CD4-positive, alpha-beta T cell treated with Interleukin-4 for 1 hour (primary cell): ENCODE results near the gene USP22.

ENCODE experiments used
- DNase-seq, 2 donors: peaks; one replicate each; pipeline ENCODE4 v3.0.0-alpha.2; 2020 to 2022

USP22 gene

GRCh38 chr17:20999841-21000532, 42.8 kb downstream of the USP22 start:
- no peak for DNase-seq

GRCh38 chr17:20999044-20999573, 43.7 kb downstream of the USP22 start:
- no peak for DNase-seq

- no peak for DNase-seq
These were observed 44.2 kb downstream of the USP22 start for GRCh38 chr17:20998571-20999043.

GRCh38 chr17:20997711-20998570, 44.9 kb downstream of the USP22 start:
- DNase-seq: no peak

DNA sequence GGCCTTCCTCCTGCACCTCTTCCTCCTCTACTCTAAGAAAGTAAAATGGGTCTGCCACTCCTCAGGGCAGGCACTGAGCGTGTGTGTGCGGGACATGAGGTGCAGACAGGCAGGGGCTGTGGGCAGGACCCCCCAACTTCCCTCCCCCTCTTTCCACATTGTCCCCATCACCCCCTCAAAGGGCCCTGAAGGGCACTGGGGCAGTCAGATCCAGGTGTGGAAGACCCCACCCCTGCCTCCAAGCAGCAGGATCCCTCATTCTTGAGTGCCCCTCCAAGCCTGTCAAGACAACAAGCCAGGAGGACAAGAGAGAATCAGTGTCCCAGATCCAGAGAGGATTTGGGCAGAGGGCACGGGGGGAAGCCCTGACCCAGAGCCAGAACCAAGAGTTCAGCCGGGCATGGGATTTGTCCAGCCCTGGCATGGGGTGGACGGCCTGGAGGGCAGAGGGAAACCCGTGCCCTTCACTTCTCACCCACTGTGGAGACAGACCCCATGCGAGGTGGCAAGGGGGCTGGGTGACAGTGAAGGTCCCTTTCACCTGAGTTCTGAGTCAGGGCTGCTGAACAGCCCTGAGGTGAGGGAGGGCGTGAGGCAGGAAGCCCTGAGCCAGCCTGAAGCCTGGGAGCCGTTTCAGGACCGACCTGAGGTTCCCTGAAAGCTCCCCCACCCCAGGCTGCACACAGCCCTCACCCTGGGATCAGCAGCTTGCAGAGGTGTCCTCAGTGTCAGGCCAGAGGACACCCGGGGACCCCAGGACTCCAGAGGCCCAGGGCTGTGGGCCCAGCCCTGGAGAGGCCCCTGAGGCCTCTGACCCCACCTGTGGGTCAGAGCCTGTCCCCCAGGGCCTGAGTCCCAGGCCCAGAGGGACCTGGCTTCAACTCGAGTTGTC, 45.8 kb downstream of the USP22 start:
- no peak for DNase-seq

- DNase-seq: no peak
These were observed 46.7 kb downstream of the USP22 start for GRCh38 chr17:20995873-20996723.

GRCh38 chr17:20995164-20995872, 47.5 kb downstream of the USP22 start:
- no peak for DNase-seq

DNA sequence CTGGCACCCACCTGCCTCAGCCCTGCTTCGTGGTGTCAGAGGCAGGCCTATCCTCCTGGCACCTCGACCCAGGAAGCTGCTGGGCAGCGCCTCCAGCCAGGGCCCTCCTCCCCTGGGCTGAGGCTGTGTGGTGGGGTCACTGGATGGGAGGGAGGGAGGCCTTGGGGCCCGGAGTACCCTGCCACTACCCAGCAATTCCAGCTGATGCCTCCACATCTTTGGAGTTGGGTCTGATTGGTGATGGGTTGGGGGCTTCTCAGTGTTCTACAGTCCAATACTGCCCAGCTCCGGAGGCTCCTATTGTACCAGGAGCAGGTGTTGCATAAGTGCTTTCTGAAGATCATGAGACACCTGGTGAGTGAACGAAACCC, 48.0 kb downstream of the USP22 start:
- no peak for DNase-seq

DNA sequence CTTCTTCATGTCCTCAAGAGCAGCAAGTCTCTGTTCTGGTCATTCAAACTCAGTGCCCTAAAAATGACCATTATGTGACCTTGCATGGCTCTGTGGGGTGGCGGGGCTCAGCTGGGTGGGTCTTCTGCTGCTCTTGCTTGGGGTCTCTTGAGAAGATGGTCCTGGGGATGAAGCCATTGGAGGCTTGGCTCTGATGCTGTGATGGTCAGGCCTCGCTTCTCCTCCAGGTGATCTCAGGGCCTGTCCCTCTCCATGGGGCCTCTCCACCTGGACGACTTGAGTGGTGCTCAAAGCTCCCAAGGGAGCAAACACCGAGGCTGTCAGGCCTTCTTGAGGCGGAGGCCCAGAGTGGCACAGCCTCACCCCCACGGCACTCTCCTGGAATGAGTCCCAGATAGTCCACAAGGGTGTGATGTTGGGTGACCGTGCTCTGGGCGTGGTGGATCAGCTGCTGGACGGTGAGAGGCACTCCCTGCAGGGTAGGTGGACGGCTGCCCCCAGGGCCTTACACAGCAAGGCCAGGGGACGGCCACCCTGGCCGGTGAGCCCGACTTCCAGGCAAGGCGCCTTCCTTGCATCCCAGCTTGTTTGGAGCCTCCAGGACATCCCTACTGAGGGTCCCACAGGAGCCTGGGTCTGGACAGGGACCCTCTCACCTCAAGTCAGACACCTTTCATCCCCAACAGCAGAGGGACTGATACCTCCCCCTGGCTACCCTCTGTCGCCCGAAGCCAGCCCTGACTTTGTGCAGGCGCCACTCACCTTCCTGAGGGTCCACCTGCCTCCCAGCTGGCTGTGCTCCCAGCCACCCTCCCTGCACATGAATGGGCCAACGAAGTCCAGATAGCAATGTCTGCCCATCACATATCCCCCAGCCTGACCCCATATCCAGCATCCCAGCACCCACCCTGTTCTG, 48.7 kb downstream of the USP22 start:
- no peak for DNase-seq

GRCh38 chr17:20992987-20993862, 49.6 kb downstream of the USP22 start:
- peak; percentile 69 to 73 for DNase-seq

- DNase-seq: no peak
These were observed 50.4 kb downstream of the USP22 start for GRCh38 chr17:20992416-20992815.

GRCh38 chr17:20991276-20992037, 51.4 kb downstream of the USP22 start:
- DNase-seq: no peak

DNA sequence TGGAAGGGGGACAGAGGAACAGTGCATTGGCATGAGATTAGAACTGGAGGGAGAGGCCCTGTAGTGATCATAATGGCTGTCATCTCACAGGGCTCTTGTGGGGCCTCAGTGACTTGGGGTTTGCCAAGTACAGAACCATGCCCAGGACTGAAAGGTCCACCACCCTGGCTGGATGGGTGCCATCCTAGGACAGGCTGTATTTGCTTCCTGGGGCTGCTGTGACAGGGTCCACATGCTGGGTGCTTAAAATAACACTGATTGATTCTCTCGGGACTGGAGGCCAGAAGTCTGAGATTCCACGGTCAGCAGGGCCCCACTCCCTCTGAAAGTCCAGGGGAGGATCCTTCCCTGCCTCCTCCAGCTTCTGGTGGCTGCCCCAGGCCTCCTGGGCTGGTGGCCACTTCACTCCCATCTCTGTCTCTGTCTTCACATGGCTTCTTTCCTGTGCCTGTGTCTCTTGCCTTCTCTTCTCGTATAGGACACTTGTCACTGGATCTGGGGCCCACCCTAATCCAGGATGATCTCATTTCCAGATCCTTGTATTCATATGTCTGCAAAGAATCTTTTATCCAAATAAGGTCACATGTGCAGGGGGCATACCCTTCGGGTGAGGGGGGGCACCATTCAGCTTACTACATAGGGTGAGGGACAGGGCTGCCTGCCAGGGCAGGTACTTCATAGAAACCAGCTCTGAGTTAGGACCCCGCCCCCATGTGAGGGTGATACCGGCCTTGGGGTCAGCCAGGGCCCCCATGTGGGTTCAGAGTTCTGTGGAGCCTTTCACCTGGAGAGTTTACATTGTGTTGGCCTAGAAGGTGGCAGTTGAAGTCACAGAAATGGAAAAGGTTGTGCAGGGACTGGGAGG, 52.6 kb downstream of the USP22 start:
- DNase-seq: no peak

DNA sequence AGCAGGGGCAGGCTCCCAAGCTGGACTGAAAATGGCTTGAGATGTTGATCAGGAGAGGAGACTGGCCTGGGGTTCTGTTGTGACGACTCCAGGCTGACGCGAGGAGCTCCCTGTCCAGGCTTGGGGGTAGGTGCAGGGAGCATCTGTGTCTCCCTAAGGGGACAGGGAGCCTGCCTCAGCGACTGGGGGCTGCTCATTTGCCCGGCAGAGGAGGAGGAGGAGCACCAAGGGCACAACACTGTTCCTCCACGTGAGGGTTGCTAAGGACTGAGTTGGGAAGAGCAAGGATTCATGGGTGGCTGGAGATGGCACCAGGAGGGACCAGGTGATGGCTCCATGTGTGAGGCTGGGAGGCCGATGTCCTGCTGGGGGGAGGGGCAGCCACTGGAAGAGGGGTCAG, 53.3 kb downstream of the USP22 start:
- DNase-seq: no peak

- no peak for DNase-seq
These were observed 53.9 kb downstream of the USP22 start for GRCh38 chr17:20988896-20989295.

DNA sequence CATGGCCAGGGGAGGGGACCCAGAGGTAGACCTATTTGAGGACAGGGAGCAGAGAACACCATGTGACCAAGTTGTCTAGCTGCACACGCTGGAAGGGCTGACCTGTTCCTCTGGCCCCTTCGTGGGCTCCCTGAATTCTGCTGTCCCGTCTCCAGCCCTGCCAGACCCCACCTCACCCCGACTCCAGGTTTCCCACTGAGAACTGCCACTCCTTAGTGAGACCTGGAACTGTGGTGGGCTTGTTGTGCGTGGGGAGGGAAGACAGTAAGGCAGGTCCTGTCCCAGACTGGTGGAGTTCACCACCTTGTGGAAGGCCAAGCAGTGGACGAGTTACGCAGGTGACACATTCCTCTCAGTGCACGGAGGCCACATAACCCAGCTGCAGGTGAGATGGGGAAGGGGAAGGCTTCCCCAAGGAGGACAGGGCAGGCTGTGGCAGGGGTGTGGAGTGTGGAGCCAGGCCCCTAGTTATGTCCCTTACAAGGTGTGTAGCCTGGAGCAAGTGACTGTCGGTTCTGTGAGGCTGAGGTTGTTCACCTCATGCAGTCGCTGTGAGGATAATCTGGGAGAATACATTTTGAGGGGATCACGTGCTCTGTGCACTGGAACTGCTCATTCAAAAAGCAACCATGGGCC, 54.7 kb downstream of the USP22 start:
- DNase-seq: no peak

DNA sequence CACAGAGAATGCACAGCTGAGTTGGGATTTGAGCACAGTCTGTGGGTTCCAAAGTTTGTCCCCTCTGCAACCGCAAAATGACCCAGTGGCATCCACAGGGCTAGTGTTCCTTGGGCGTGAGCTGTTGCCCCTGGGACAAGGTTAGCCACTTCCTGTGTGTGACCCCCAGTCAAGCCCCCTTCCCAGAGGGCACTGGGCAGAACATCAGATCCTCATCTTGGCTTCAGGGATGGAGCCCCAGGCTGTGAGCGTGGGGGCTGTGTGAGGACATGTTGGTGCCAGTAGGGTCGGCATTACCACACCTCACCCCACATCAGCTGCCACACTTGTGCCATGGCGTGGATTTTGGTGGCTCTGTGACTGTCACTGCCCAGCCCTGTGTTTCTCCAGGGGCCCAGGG, 55.3 kb downstream of the USP22 start:
- no peak for DNase-seq
